KMS-11 (cell line): ENCODE measurements around the gene LBX1.

Experiments
- H2AFZ ChIP-seq: fragments of 200-600 bp; sonication (generic); 2 replicates; pipeline ENCODE4 v1.6.1; 2016; ENCODE audit warnings: antibody characterized with exemption, mixed run types, low read depth
- H3K27ac ChIP-seq: fragments of 200-600 bp; sonication (generic); 2 replicates; pipeline ENCODE4 v1.6.1; 2016; ENCODE audit warnings: mild to moderate bottlenecking, mixed run types
- H3K27me3 ChIP-seq: fragments of 200-600 bp; sonication (generic); 2 replicates; pipeline ENCODE4 v1.6.1; 2017; ENCODE audit warnings: mild to moderate bottlenecking, low read depth, mixed run types, moderate library complexity; ENCODE audit not compliant: insufficient read depth
- H3K36me3 ChIP-seq: fragments of 200-600 bp; sonication (generic); 2 replicates; pipeline ENCODE4 v1.6.1; 2017; ENCODE audit warnings: mild to moderate bottlenecking, mixed run types; ENCODE audit not compliant: insufficient read depth
- H3K4me1 ChIP-seq: fragments of 200-600 bp; sonication (generic); 2 replicates; pipeline ENCODE4 v1.6.1; 2016; ENCODE audit warnings: mild to moderate bottlenecking, low read depth, mixed run types; ENCODE audit not compliant: poor library complexity, severe bottlenecking
- H3K4me2 ChIP-seq: fragments of 200-600 bp; sonication (generic); 2 replicates; pipeline ENCODE4 v1.7.0; 2016; ENCODE audit warnings: mild to moderate bottlenecking, mixed run types
- H3K4me3 ChIP-seq: fragments of 200-600 bp; sonication (generic); IDR thresholded peaks from 2 replicates; pipeline ENCODE4 v1.6.1; 2017; ENCODE audit warnings: low read depth, low read length, mixed read lengths; ENCODE audit not compliant: insufficient read depth
- H3K79me2 ChIP-seq: fragments of 200-600 bp; sonication (generic); 2 replicates; pipeline ENCODE4 v1.6.1; 2016; ENCODE audit warnings: low read depth, mixed run types; ENCODE audit not compliant: insufficient read depth
- H3K9ac ChIP-seq: fragments of 200-600 bp; sonication (generic); 2 replicates; pipeline ENCODE4 v1.6.1; 2016; ENCODE audit warnings: mild to moderate bottlenecking, mixed run types
- H4K20me1 ChIP-seq: fragments of 200-600 bp; sonication (generic); 2 replicates; pipeline ENCODE4 v1.6.1; 2016; ENCODE audit warnings: mild to moderate bottlenecking, mixed run types; ENCODE audit not compliant: insufficient read depth
- CTCF ChIP-seq: fragments of 200-600 bp; sonication (generic); conservative IDR thresholded peaks from 2 replicates; pipeline ENCODE4 v1.6.1; 2017; ENCODE audit warnings: low read depth, mild to moderate bottlenecking, antibody characterized with exemption, low read length, moderate library complexity, mixed read lengths

Gene LBX1

GRCh38 chr10:101250136-101250535 lies 20.9 kb upstream of the LBX1 start:
- H4K20me1 ChIP-seq, result no peaks in the 10 kb centered on the region
- H3K27me3 ChIP-seq, result no peaks in the 10 kb centered on the region; the same call in 1 of the 2 replicates
- no peak overlapping the region for H3K4me3 ChIP-seq
- H2AFZ ChIP-seq, result no peak overlapping the region
- H3K4me2 ChIP-seq, result no peak overlapping the region
- no peak for TF ChIP-seq CTCF
- no peak overlapping the region for H3K27ac ChIP-seq
- H3K4me1 ChIP-seq, result no peaks in the 10 kb centered on the region
- no peaks in the 10 kb centered on the region for H3K79me2 ChIP-seq
- H3K9ac ChIP-seq, result no peak overlapping the region
- H3K36me3 ChIP-seq, result no peaks in the 10 kb centered on the region

GRCh38 chr10:101249171-101249581 lies 19.9 kb upstream of the LBX1 start:
- Histone ChIP-seq H3K4me1 (no peaks in the 10 kb centered on the region), H3K27me3 (no peaks in the 10 kb centered on the region; the same call in 1 of the 2 replicates), H3K4me2 (no peak overlapping the region), H3K4me3 (no peak overlapping the region), H2AFZ (no peak overlapping the region), H3K9ac (no peak overlapping the region), H3K36me3 (no peaks in the 10 kb centered on the region), H4K20me1 (no peaks in the 10 kb centered on the region), H3K27ac (no peak overlapping the region), H3K79me2 (no peaks in the 10 kb centered on the region)
- no peak for TF ChIP-seq CTCF

- Histone ChIP-seq H2AFZ (no peak overlapping the region), H3K27me3 (no peaks in the 10 kb centered on the region; the same call in 1 of the 2 replicates), H3K4me2 (no peak overlapping the region), H4K20me1 (no peaks in the 10 kb centered on the region), H3K79me2 (no peaks in the 10 kb centered on the region), H3K27ac (no peak overlapping the region), H3K36me3 (no peaks in the 10 kb centered on the region), H3K4me3 (no peak overlapping the region), H3K9ac (no peak overlapping the region), H3K4me1 (no peaks in the 10 kb centered on the region)
- TF ChIP-seq CTCF, result no peak
Observed at GRCh38 chr10:101246639-101247038, 17.4 kb upstream of the LBX1 start.

GRCh38 chr10:101244321-101245050 lies 15.2 kb upstream of the LBX1 start:
- no peaks in the 10 kb centered on the region; the same call in 1 of the 2 replicates for H3K27me3 ChIP-seq
- no peaks in the 10 kb centered on the region for H3K36me3 ChIP-seq
- H3K4me2 ChIP-seq, result no peak overlapping the region
- H3K4me3 ChIP-seq, result no peak overlapping the region
- no peak for TF ChIP-seq CTCF
- H3K27ac ChIP-seq, result no peak overlapping the region
- no peak overlapping the region for H2AFZ ChIP-seq
- no peaks in the 10 kb centered on the region for H4K20me1 ChIP-seq
- H3K79me2 ChIP-seq, result no peaks in the 10 kb centered on the region
- H3K4me1 ChIP-seq, result no peaks in the 10 kb centered on the region
- H3K9ac ChIP-seq, result no peak overlapping the region
